ENCODE measurements around the gene MPC2. TPM values are rescaled to one million over a fixed set of nuclear protein-coding genes. Genes with fewer than 3 reads are reported as not detected.

The MPC2 gene
- total RNA-seq, 2 donors from 2014 or later, result 71.4 to 122 TPM

DNA sequence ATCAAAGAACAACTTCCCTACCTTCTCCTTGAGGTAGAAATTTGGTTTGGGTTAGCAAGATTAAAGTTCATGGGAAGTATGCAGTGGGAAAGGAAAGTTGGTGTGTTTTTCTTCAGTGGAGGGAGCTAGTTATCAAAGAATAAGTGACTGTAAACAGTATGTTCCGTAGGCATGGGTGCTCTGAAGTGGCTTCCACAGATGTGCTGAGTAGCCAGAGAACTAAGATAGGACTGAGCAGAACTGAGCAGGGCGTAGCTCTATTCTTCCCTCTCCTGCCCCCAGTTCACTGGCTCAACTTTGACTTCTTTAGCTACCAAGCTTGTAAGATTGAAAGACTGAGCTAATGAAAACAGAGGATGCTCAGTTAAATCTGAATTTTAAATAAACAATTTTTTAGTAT lies 26.3 kb downstream of the MPC2 start:
- no peaks in the 10 kb centered on the region for H3K27me3 ChIP-seq
- TF ChIP-seq, protein P1, sequence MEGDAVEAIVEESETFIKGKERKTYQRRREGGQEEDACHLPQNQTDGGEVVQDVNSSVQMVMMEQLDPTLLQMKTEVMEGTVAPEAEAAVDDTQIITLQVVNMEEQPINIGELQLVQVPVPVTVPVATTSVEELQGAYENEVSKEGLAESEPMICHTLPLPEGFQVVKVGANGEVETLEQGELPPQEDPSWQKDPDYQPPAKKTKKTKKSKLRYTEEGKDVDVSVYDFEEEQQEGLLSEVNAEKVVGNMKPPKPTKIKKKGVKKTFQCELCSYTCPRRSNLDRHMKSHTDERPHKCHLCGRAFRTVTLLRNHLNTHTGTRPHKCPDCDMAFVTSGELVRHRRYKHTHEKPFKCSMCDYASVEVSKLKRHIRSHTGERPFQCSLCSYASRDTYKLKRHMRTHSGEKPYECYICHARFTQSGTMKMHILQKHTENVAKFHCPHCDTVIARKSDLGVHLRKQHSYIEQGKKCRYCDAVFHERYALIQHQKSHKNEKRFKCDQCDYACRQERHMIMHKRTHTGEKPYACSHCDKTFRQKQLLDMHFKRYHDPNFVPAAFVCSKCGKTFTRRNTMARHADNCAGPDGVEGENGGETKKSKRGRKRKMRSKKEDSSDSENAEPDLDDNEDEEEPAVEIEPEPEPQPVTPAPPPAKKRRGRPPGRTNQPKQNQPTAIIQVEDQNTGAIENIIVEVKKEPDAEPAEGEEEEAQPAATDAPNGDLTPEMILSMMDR (IDR thresholded peaks at IDR 0.05), result no peak
- H3K4me1 ChIP-seq, result no peaks in the 10 kb centered on the region
- no peaks in the 10 kb centered on the region for H3K36me3 ChIP-seq
- no peaks in the 10 kb centered on the region for H3K9me3 ChIP-seq
- no peak for DNase-seq (ENCODE audit: low spot score)
- H3K27ac ChIP-seq, result no peak overlapping the region
- no peak overlapping the region for H3K4me3 ChIP-seq

DNA sequence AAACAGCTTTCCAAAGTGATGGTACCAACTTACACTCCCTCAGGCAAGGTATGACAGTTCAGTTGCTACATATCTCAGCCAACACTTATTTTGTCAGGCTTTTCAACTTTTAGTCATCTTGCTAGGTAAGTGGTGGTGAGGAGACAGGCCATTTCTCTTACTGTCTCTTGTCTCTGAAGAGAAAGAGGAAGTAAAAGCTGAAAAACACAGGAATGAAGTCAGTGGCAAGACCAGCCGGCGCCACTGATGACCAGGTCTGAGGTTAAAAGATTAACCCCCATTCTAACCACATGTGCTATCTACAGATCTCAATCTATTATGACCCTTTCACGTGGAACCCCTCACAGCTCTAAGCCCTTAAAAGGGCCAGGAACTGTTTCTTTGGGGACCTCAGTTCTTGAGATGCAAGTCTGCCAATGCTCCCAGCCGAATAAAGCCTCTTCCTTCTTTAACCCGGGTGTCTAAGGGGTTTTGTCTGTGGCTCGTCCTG lies 27.1 kb downstream of the MPC2 start:
- Histone ChIP-seq H3K27ac (no peak overlapping the region), H3K27me3 (no peaks in the 10 kb centered on the region), H3K36me3 (no peaks in the 10 kb centered on the region), H3K9me3 (no peaks in the 10 kb centered on the region), H3K4me3 (no peak overlapping the region), H3K4me1 (no peaks in the 10 kb centered on the region)
- TF ChIP-seq, protein P1 (IDR thresholded peaks at IDR 0.05), result no peak
- DNase-seq (ENCODE audit: low spot score), result no peak

DNA sequence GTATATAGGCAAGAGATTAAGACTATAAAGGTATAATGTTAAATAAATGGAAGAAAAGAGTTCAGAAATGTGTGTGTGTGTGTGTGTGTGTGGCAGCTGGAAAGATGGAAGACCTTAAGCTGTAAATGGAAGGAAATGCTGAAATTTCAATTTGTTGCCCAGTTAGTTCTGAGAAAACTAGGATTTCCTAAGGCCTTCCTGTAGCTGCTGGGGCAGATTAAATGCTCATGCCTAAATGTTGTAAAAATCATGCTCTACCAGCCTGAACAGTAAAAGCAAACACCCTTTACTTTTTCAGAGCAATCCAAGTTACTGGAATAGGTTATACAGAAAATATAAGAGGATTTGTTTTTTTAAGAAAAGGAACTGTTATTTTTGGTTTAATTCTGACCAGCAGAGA lies 31.2 kb downstream of the MPC2 start:
- DNase-seq (ENCODE audit: low spot score), result no peak
- TF ChIP-seq, protein P1 (IDR thresholded peaks at IDR 0.05), result no peak
- Histone ChIP-seq H3K9me3 (no peaks in the 10 kb centered on the region), H3K27ac (no peak overlapping the region), H3K36me3 (no peaks in the 10 kb centered on the region), H3K4me1 (no peaks in the 10 kb centered on the region), H3K27me3 (no peaks in the 10 kb centered on the region), H3K4me3 (no peak overlapping the region)

DNA sequence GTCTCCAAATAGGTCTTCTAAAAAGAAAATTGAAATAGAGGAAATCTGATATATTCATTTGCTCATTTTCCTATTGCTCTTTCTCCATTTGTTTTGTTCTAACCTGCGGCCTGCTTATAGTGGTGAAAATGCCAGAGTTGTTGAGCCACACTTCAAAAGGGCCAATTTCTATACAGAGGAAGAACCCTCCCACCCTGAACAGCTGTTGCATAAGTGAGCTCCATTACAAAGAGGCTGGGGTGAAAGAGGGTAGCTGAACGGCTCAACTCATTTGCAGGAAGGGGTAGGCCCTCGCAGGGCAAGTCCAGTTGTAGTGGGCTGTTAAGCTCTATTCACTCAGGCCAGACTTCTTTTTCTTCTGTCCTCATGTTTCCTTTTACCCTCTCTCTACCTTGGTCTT lies 31.7 kb downstream of the MPC2 start:
- no peak for DNase-seq (ENCODE audit: low spot score)
- Histone ChIP-seq H3K4me1 (no peaks in the 10 kb centered on the region), H3K4me3 (no peak overlapping the region), H3K36me3 (no peaks in the 10 kb centered on the region), H3K27me3 (no peaks in the 10 kb centered on the region), H3K9me3 (no peaks in the 10 kb centered on the region), H3K27ac (no peak overlapping the region)
- TF ChIP-seq, protein P1 (IDR thresholded peaks at IDR 0.05), result no peak

DNA sequence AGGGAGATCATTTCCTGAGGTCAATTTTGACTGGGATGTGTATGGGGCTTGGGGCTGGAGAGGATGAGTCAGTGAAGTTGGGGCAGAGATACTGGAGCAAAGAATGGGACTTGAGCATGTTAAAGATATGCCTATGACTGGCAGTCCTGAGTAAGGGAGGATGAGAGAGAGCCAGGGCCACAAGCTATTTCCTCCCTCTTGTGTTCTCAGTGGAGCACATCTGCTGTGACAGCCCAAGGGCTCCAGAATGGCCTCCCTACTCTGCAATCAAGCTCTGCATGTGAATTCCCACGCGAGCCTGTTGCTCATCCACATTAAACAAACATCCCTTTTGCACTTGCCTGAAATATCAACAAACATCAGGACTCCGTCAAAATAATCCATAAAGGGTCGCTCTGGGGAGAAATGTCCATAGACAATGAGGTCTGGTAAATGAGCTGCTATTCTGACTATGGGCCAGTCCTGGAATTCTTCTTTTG lies 32.2 kb downstream of the MPC2 start:
- Histone ChIP-seq H3K4me3 (no peak overlapping the region), H3K9me3 (no peaks in the 10 kb centered on the region), H3K36me3 (no peaks in the 10 kb centered on the region), H3K4me1 (no peaks in the 10 kb centered on the region), H3K27ac (no peak overlapping the region), H3K27me3 (no peaks in the 10 kb centered on the region)
- TF ChIP-seq, protein P1 (IDR thresholded peaks at IDR 0.05), result no peak
- no peak for DNase-seq (ENCODE audit: low spot score)

DNA sequence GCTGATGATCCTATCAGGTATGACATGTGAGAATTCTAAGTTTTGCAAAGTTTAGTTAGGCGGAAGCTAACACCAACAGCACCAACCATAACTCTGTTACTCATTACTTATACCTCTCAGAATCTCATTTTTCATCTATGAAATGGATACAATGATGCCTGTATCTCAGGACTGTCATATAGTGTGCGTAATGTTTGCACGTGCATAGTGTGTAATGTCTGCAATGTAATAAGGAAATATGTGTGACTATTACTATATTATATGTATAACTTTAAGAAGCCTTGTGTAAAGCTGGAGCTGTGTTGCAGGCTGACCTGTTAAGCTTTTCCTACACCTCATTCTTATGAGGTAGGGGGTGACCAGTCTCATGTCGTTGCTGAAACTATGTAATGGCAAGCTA lies 36.0 kb downstream of the MPC2 start:
- no peaks in the 10 kb centered on the region for H3K27me3 ChIP-seq
- TF ChIP-seq, protein P1 (IDR thresholded peaks at IDR 0.05), result no peak
- H3K9me3 ChIP-seq, result no peaks in the 10 kb centered on the region

More for the DNA sequence above, 36.0 kb downstream of the MPC2 start:
- no peak for DNase-seq (ENCODE audit: low spot score)
- Histone ChIP-seq H3K4me3 (no peak overlapping the region), H3K36me3 (no peaks in the 10 kb centered on the region), H3K27ac (no peak overlapping the region), H3K4me1 (no peaks in the 10 kb centered on the region)
